HG03159 (cell line): Measurements from ENCODE around the gene TNFAIP1.

Source experiments
- ATAC-seq: cut with Tn5 transposase; IDR thresholded peaks from one replicate; pipeline ENCODE4 v1.9.1; 2021; ENCODE audit warnings: mild to moderate bottlenecking, moderate library complexity; ENCODE audit not compliant: unreplicated experiment

The TNFAIP1 gene

DNA sequence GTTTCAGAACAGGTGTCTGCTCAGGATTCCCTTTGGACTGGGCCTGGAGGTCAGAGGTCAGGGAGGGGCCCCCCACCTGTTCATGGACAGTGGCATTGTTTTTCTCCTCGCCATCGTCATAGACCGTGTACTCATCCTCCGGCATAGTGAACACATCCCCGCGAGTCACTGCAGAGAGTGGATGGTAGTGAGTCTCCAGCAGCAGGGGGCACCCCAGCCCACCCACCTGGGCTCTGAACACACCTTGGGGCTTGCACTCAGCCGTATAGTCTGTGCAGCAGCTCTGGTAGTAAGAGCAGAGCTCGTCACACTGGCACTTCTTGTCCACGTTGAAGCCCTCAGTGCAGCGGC is 34.1 kb downstream of the TNFAIP1 start:
- no peak for ATAC-seq

DNA sequence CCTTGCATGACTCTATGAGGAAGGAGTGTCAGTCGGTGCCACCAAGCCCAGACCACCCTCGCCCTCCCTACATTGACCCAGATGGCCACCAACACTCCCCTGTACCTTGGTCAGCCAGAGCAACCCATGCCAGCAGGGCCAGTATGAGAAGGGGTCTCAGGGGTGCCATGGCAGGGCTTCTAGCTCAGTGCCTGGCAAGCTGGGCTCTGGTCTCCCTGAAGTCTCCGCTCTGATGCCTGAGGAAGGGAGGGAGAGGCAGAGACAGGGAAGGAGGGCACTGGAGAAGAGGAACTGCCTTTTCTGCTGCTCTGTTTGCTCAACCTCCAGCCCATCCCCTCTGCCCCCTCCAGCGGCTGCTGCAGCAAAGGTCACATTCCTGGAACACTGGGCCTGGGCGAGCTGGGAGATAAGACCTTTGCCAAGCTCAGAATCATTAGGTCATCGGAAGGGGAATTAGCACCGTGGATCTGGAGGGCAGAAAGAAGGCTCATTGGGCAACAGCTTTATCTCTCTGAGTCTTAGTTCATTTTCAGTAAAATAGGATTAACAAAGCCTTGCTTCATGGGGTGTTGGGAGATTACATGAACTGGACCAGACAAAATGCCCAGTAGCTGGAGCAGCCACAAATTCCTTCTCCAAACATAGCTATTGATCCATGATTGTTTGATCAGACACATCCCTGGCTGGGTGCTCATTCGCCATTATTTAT is 34.6 kb downstream of the TNFAIP1 start, which contains the start of gene VTN:
Gene VTN (minus strand): TSS at position 273 of the 709 bp plus-strand sequence. CDS start 104 bp downstream, at position 169.
- ATAC-seq, result no peak

DNA sequence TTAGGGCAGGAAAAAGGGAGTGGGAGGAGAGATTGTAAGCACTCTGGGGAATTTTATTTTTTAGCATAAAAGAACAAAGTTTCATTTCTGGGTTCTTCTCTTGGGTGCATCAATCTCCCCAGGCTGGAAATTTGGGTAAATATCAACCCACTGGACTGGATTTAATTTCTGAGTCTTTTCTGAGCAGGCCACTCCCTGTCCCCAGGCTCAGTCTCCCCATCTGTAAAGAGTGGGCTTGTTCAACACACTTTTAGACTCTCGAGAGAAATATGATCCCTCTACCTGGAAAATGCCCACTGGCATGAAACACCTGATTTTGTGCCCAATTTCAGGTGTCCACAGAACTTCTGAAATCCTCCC is 35.2 kb downstream of the TNFAIP1 start:
- no peak for ATAC-seq

DNA sequence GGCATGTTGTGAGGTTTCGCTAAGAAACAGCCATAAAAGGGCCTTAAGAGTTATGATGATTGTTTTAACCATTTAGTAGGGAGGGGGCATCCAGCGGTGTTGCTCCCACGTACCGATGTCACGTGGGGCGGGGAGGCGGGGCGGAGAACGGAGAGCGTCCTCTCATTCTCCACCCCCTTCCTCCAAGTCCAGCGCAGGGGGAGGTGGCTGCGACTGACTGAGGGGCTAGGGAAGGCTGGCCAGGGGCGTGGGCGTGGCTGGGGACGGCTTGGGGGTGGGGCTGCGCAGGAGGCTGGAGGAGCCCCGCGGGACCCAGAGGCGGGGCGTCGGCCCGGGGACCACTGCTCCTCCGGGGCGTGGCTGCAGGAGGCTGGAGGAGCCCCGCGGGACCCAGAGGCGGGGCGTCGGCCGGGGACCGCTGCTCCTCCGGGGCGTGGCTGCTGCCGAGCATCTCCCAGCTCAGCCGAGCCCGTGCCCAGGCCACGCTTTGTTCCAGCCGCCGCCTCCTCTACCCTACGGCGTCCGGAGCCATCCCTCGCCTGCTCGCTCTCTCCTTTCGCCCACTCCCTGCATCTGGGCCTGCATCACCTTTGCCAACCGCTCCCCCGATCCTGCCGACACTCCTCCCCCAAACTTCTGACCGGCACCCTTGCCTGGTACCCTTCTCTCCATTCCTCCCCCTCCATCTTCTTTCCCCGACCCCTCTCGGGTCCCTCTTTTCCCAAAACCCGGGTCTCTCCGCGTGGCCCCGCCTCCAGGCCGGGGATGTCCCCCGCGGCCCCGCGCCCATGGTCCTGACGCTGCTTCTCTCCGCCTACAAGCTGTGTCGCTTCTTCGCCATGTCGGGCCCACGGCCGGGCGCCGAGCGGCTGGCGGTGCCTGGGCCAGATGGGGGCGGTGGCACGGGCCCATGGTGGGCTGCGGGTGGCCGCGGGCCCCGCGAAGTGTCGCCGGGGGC is 36.0 kb downstream of the TNFAIP1 start, which contains the start of gene SARM1:
Gene SARM1 (plus strand): TSS at position 450 of the 958 bp plus-strand sequence. CDS start 339 bp downstream, at position 789.
- ATAC-seq, result peak; percentile 81

DNA sequence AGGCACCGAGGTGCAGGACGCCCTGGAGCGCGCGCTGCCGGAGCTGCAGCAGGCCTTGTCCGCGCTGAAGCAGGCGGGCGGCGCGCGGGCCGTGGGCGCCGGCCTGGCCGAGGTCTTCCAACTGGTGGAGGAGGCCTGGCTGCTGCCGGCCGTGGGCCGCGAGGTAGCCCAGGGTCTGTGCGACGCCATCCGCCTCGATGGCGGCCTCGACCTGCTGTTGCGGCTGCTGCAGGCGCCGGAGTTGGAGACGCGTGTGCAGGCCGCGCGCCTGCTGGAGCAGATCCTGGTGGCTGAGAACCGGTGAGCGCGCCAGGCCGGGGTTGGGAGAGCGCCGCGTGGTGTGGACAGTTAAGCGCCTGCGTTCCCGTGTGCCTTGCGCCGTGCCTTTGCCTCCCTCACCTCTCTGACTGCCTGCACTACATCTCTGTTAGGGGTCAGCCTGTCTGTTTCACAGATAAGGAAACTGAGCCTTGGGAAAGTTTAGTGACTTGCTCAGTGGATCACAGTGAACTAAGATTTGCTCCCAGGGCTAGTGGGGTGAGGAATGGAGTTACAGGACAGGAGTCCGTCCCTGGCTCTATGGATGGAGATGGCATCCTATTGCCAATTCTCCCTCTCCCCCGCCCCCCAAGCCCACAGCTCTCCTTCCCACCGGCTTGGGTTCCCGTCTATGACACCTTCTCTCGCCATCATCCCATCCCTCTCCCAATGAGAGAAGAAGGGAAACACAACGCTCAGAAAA is 36.8 kb downstream of the TNFAIP1 start:
- peak; percentile 28 for ATAC-seq

DNA sequence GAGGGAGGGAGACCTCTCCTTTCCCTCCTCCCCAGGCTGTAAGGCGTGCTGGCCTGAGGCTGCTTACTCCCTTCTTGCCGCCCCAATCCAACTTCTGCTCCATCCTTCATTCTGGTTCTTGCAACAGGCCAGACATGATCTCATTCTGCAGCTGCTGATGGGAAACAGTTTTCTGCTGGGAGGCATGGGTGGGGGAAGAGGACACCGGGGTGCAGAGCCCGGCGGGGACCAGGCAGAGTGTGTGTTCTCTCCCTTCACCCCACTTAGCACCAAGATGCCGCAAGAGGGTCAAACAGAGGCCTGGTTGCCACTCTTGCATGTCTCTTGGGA is 37.3 kb downstream of the TNFAIP1 start:
- ATAC-seq, result no peak

DNA sequence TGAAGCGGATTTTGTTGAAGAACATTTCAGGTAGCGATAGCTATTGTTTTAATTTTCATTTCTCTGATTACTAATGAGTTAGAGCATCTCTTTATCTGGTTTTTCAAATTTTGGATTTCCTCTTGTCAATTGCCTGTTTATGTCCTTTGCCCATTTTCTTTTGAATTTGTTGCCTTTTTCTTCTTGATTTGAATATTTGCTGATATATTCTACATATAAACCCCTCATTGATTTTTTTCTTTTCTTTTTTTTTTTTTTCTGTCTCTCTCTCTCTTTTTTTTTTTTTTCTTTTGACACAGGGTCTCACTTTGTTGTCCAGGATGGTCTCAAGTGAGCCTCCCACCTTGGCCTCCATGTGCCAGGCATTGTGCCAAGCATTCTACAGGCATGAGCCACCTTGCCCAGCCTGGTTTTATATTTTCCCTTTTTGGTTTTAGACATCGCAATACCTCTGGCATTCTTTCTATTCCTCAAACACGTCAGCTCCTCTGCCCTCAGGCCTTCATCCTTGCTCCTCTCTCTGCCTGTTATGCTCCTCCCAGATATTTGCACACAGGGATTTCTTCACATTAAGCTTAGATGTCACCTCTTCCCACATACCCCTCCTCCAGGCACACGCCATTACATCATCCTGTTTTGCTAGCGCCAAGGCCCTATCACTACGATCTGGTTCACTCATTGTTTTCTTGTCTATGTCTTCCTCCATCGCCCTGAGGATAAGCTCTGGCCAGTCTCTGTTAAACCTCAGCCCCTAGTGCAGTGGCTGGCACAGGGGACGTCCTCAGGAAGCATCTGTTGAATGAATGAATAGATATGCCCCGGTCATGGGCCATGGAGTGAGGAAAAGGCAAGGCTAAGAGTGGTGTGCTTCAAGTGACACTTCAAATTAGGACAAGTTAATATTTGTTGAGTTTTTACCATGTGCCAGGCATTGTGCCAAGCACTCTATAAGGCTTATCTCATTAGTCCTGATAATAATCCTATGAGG is 44.5 kb downstream of the TNFAIP1 start:
- ATAC-seq, result no peak

DNA sequence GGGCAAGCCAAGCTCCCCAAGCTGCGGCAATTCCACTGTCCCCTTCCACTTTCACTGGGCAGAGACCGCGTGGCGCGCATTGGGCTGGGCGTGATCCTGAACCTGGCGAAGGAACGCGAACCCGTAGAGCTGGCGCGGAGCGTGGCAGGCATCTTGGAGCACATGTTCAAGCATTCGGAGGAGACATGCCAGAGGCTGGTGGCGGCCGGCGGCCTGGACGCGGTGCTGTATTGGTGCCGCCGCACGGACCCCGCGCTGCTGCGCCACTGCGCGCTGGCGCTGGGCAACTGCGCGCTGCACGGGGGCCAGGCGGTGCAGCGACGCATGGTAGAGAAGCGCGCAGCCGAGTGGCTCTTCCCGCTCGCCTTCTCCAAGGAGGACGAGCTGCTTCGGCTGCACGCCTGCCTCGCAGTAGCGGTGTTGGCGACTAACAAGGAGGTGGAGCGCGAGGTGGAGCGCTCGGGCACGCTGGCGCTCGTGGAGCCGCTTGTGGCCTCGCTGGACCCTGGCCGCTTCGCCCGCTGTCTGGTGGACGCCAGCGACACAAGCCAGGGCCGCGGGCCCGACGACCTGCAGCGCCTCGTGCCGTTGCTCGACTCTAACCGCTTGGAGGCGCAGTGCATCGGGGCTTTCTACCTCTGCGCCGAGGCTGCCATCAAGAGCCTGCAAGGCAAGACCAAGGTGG is 45.7 kb downstream of the TNFAIP1 start:
- no peak for ATAC-seq

DNA sequence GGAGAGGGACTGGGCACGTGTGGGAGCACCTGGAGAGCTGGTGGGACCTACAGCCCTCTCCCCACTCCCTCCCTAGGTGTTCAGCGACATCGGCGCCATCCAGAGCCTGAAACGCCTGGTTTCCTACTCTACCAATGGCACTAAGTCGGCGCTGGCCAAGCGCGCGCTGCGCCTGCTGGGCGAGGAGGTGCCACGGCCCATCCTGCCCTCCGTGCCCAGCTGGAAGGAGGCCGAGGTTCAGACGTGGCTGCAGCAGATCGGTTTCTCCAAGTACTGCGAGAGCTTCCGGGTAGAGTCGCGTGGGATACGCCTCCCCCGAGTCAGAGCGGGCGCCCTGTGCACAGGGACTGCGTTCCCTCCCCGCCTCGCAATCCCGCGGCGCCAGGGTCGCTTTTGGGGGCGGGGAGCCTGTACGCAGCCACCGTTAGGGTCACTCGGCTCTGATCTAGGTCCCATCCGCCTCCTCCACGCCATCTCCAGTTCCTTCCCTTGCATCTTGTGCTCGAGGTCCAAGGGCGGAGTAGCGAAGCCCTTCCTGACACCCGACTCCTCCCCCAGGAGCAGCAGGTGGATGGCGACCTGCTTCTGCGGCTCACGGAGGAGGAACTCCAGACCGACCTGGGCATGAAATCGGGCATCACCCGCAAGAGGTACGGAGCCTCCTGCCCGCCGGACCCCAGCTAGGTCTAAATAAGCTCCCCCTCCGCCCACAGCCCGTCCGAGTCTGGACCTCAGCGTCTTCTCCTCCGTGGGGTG is 48.9 kb downstream of the TNFAIP1 start:
- ATAC-seq, result peak; percentile 52

DNA sequence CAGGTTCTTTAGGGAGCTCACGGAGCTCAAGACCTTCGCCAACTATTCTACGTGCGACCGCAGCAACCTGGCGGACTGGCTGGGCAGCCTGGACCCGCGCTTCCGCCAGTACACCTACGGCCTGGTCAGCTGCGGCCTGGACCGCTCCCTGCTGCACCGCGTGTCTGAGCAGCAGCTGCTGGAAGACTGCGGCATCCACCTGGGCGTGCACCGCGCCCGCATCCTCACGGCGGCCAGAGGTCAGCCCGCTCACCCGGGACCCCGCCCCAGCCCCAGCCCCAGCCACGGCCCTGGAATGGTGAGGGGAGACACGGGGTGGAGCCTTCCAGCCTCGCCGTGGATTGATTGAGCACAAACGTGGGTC is 49.5 kb downstream of the TNFAIP1 start:
- no peak for ATAC-seq

DNA sequence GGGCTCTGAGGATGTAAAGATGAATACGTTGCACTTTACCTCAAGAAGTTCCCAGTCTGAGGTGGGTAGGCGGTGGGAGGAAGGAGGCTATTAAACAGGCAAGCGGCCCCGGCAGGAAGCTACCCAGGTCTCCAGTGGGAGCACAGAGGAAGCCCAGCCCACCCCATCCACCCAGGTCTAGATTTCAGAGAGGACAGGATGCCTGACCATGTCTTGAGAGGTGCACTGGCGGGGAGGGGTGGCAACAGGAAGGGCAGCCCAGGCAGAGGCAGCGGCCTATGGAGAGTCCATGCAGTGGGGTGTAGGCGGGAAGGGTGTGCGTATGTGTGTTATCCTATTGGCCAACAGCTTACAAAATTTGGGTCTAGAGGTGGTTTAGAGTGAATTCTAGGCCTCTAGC is 49.8 kb downstream of the TNFAIP1 start:
- no peak for ATAC-seq

DNA sequence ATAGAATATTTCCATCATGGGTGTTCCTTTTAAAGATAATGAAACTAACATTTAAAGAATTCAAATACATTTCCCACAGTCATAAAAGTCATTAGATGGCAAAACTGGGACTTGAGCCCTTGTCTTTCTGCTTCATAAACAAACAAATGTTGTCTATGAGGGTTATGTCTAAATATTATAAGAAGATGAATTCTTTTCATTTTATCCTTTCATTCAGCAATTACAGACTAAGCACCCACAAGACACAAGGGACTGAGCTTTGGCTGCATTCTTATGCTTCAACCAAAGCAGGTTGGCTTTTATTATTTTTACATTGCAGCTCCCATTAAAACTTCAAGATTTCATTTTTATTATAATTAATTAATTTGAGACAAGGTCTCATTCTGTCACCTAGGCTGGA is 50.8 kb downstream of the TNFAIP1 start:
- no peak for ATAC-seq

DNA sequence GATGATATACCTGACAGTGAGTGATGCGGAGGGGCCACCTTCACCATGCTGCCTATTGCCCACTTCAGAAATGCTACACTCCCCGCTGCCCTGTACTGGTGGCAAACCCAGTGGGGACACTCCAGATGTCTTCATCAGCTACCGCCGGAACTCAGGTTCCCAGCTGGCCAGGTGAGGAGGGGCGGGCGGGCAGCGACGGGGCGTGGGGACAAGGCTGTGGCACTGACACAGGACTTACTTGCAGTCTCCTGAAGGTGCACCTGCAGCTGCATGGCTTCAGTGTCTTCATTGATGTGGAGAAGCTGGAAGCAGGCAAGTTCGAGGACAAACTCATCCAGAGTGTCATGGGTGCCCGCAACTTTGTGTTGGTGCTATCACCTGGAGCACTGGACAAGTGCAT is 52.5 kb downstream of the TNFAIP1 start:
- no peak for ATAC-seq

DNA sequence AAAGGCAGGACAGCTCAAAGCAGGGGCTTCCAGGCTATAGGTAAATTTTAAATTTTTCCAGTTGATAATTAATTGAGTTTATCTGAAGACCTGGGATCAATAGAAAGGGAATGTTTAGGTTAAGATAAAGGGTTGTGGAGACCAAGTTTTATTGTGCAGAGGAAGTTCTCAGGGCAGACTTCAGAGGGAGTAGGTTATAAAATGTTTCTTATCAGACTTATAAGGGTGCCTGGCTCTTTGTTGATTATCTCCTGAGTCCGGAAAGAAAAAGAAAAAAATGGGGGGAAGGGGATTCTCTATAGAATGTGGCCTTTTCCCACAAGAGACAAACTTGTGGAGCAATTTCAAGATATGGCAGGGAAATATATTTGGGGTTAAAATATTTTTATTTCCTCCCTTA is 54.6 kb downstream of the TNFAIP1 start:
- no peak for ATAC-seq

DNA sequence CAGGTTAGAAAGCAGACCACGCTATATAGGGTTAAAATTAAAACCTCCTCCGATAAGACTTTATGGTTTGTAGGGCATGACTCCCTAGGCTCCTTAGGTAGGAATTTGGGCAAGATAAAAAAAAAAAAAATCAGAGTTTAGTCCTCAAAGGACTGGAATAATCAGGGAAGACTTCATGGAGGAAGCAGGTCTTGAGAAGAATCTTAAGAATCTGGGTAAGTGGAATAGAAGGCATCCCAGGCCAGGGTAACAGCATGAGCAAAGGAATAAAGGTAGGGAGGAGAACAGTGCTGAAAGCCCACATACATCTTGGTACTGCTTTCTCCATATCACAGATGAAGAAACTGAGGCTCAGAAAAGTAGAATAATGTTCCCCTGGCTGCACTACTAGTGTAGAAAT is 55.0 kb downstream of the TNFAIP1 start:
- no peak for ATAC-seq

DNA sequence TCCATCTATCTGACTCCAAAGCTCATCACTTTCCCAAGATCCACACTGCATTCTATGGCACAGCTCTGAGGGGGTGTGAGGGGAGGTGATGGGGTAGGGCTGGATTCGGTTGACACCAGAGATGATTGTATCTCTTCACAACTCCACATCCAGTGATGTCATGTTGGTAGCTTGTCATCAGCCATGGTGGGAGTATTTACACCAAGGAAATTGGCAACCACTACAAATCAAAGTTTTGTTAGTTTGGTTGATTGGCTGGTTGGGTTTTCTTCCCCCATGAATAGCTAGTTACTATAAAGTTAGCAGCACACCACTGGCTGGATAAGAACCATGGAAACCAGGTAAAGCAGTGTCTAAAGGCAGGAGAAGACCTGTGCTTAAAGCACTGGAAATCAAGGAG is 55.4 kb downstream of the TNFAIP1 start:
- no peak for ATAC-seq

DNA sequence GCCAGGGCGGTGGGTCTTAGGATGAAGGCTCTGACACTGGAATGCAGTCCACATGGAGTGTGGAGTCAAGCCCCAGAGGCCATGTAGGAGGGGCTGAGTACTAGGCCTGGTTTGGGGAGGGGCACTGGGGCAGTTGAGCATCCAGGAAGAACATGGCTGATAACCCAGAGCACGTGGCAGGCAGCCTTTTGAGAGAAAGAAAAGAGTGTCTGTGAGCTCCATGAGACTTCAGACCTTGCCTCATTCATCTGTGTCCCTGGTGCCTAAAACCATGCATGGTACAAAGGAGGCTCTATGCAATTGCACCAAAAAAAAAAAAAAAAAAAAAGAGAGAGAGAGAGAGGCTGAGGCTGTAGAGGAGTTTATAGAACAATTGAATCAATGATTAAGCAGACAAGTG is 55.8 kb downstream of the TNFAIP1 start:
- ATAC-seq, result no peak

DNA sequence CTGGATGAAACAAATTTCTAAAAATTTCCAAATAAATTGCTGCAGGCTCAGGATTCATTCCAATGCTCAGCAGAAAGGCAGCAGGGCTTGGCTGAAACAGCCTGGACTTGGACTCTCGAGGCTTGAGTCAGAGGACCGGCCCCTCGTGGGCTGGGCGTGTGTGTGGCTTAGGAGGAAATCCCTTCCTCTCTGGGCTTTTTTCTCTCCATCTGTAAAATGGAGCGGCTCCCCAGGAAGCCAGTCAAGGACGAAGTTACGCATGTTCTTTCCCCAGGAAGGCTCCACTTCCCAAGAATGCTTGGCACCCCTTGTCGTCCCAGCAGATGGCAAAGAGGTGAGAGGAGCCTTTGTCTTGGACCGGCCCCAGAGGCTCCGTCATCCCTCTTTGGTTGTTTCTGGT is 56.9 kb downstream of the TNFAIP1 start:
- no peak for ATAC-seq
